HG02870 (cell line): ENCODE measurements around the gene LCN2.

Experiments
- ATAC-seq: cut with Tn5 transposase; IDR thresholded peaks from one replicate; pipeline ENCODE4 v1.9.1; 2021; ENCODE audit warnings: mild to moderate bottlenecking, moderate library complexity; ENCODE audit not compliant: unreplicated experiment

Gene LCN2

DNA sequence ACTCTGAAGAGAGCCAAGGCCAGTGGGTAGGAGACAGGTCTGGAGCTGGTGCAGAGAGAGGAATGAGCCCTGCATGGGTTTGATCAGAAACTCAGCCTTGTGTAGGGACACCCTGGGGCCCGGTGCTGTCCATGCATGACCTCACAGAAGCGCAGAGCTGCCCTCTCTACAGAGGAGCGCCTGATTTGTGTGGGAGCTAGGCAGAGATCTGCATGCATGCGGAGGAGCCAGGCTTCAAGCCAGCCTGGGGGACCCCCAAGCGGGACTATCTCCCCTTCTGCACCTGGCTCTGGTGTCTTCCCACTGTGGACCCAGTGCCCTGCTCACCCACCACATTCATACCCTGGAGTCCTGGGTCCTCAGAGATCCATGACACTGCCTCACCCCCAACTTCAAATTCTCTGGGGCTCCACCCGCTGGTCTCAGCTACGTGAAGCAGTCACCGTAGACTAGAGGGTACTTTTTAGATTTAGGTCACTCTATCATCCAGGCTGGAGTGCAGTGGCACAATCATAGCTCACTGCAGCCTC, 2.6 kb upstream of the LCN2 start:
- ATAC-seq, result no peak

GRCh38 chr9:128148509-128149000, 698 bp upstream of the LCN2 start:
- no peak for ATAC-seq

- ATAC-seq, result no peak
These were observed 819 bp downstream of the LCN2 start for GRCh38 chr9:128149951-128150593.

GRCh38 chr9:128150594-128151308, 1.5 kb downstream of the LCN2 start:
- no peak for ATAC-seq

GRCh38 chr9:128151309-128152132, 2.3 kb downstream of the LCN2 start:
- no peak for ATAC-seq

- no peak for ATAC-seq
These were observed 3.1 kb downstream of the LCN2 start for GRCh38 chr9:128152133-128153059.

GRCh38 chr9:128153060-128153946, 4.0 kb downstream of the LCN2 start:
- no peak for ATAC-seq

DNA sequence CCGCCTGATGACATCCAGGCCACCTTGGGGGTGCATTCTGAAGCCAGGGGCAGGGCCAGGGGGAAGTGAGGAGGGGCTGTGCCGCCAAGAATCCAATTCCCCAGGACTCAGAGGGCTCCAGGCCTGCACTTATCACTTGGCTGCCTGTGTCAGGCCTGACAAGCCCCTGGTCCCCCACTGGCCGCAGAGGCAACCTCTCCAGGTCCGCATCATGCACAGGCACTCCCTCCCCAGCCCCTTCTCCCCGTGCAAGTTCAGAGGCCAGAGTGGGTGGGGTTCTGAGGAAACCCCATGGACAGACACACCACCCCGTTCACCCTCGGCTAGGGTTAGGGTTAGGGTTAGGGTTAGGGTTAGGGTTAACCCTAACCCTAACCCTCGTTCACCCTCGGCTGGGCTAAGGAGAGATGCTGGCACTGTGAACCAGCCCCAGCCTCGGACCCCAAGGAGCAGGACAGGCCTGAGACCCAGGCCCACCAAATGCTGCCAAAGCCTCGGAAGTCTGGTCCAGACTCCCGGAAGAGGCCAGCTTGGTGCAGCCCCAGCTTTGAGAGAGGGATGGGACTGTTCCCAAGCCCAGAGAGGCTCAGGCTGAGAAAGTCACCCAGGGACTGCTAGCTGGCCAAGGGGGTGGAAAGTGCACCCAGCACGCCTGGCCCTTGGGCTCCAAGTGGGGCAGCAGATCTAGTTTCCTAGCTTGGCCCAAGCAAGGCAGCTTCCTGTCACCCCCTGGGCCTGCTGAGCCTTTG, 4.9 kb downstream of the LCN2 start:
- ATAC-seq, result no peak

DNA sequence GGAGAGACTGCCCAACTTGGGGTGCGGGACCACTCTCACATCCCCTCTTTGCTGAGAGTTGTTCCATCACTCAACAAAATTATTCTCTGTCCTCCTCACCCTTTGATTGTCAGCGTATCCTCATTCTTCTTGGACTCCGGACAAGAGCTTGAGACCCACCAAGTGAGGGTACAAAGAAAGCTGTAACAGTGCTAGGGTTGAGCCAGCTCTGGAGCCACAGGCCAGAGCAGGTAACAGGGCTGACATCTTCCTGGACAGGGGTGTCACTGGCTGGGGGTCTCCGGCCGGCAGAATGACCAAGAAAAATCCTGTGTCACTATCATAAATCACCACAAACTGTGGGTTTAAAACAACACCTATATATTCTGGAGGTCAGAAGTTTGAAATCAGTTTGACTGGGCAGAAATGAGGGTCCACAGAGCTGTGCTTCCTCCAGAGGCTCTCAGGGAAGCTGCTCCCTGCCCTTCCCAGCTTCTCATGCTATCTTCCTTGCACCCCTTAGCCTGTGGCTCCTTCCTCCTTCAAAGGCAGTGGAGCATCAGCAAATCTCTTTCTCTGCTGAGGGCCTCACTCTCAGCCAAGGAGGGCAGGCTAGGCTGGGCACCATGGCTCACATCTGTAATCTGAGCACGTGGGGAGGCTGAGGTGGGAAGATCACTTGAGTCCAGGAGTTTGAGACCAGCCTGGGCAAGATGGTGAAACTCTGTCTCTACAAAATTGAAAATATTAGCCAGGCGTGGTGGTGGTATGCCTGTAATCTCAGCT, 6.7 kb downstream of the LCN2 start:
- no peak for ATAC-seq

DNA sequence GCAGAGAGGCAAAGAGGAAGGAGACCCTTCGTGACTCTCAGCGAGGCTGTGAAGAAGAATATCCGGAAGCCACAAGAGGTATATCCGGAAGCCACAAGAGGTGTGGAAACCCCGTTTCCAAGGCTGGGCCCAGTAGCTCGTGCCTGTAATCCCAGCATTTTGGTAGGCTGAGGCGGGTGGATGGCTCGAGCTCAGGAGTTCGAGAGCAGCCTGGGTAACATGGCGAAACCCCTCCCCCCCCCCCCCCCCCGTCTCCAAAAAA, 10.2 kb downstream of the LCN2 start:
- no peak for ATAC-seq

DNA sequence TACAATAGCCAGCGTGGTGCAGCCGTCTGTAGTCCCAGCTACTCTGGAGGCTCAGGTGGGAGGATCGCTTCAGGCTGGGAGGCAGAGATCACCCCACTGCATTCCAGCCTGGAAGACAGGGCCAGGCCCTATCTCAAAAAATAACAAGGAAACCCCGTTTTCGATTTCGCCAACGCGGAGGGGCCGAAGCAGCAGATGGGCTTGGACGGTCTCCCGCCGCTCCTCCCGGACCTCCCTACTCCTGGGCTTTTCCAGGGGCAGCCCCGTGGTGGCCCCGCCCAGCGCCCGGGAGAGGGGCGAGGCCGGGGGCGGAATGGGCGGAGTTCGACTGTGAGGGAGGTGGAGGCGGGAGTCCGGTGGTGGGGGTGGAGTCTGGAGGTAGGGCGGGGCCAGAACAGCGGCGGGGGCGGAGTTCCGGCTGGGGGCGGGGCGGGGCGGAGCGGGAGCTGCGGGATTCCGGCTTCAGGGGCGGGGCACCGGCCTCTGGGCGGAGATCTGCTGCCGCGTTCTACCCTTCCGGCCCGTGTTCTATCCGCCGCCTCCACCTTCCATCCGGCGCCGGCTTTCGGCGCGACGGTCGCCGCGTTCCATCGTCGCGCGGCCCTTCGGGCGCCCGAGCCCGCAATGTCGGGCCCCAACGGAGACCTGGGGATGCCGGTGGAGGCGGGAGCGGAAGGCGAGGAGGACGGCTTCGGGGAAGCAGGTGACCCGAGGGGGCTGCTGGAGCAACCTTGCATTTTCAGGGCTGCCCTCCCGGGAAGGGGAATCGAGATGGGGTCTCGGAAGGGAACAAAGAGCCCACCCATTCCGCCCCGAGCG, 10.7 kb downstream of the LCN2 start, which contains the start of gene BBLN:
Gene BBLN (plus strand): TSS at position 482 of the 819 bp plus-strand sequence. CDS start 143 bp downstream, at position 625.
- peak; percentile 71 for ATAC-seq

- ATAC-seq, result no peak
These were observed 11.3 kb downstream of the LCN2 start for GRCh38 chr9:128160603-128160987.

- no peak for ATAC-seq
These were observed 12.1 kb downstream of the LCN2 start for GRCh38 chr9:128161215-128161902.

GRCh38 chr9:128162215-128163026, 13.2 kb downstream of the LCN2 start:
- no peak for ATAC-seq

GRCh38 chr9:128163027-128163515, 13.8 kb downstream of the LCN2 start:
- no peak for ATAC-seq
